Measurements from ENCODE around the gene CKAP5. TPM values are rescaled to one million over a fixed set of nuclear protein-coding genes. Genes with fewer than 3 reads are reported as not detected.

The CKAP5 gene
- total and polyA plus RNA-seq, 2 experiments from 2014 or later = 67.9 to 120 TPM

- no peak for TF ChIP-seq CTCF (conservative IDR thresholded peaks at IDR 0.05; ENCODE audit: low read depth in 2 of 2)
These were observed 120.5 kb downstream of the CKAP5 start (continued) for GRCh38 chr11:46725338-46726205.

GRCh38 chr11:46724088-46724487 is 122.0 kb downstream of the CKAP5 start:
- H2AFZ ChIP-seq = peak overlapping the region; percentile 88
- TF ChIP-seq JUNB (IDR thresholded peaks at IDR 0.05; ENCODE audit: unreplicated experiment) = no peak
- TF ChIP-seq ZNF462 (CRISPR knock-in tag; IDR thresholded peaks at IDR 0.05) = no peak
- no peak for TF ChIP-seq EZH2phosphoT487 (IDR thresholded peaks at IDR 0.05; ENCODE audit: unreplicated experiment)
- TF ChIP-seq REST (IDR thresholded peaks at IDR 0.05; ENCODE audit: unreplicated experiment) = no peak
- TF ChIP-seq ZNF114 (CRISPR knock-in tag; IDR thresholded peaks at IDR 0.05) = no peak
- TF ChIP-seq CTCF (conservative IDR thresholded peaks at IDR 0.05; ENCODE audit: low read depth in 2 of 2) = no peak
- no peak for TF ChIP-seq STAT1 (IDR thresholded peaks at IDR 0.05; ENCODE audit: unreplicated experiment)
- TF ChIP-seq ETS1 (IDR thresholded peaks at IDR 0.05) = no peak

More at GRCh38 chr11:46724088-46724487, 122.0 kb downstream of the CKAP5 start:
- no peaks in the 10 kb centered on the region; the same call in 2 of the 3 replicates for H3K9me3 Mint-ChIP-seq
- no peak overlapping the region for H3K4me3 ChIP-seq
- H3K27me3 Mint-ChIP-seq (ENCODE audit: insufficient read depth, low read depth, poor library complexity) = peaks cover 12% of the 10 kb centered on the region
- H3K4me3 Mint-ChIP-seq = no peak overlapping the region
- H3K36me3 ChIP-seq (ENCODE audit: insufficient read depth) = no peaks in the 10 kb centered on the region
- H3K79me2 ChIP-seq (replicated peaks; ENCODE audit: insufficient read depth) = no peaks in the 10 kb centered on the region
- H3K4me1 ChIP-seq (ENCODE audit: insufficient read depth) = no peaks in the 10 kb centered on the region
- no peaks in the 10 kb centered on the region for H3K27me3 ChIP-seq (ENCODE audit: insufficient read depth)
- peak overlapping the region; percentile 23; the same call in 1 of the 2 replicates for H3K27ac Mint-ChIP-seq
- no peak for DNase-seq (ENCODE audit: low spot score)
- H3K4me2 ChIP-seq = no peak overlapping the region
- H3K27ac ChIP-seq (ENCODE audit: low read depth) = no peak overlapping the region
- no peaks in the 10 kb centered on the region for H4K20me1 ChIP-seq (replicated peaks; ENCODE audit: insufficient read depth)
- no peaks in the 10 kb centered on the region for H3K9me2 ChIP-seq (ENCODE audit: insufficient read depth)
- peak; percentile 43 for ATAC-seq
- H3F3A ChIP-seq (replicated peaks; ENCODE audit: low read depth) = no peaks in the 10 kb centered on the region
- H3K36me3 Mint-ChIP-seq (ENCODE audit: low read depth) = no peaks in the 10 kb centered on the region
- H3K4me1 Mint-ChIP-seq = peaks cover 10% of the 10 kb centered on the region

Data from GM23338 (cell line).